GM12864 (cell line): ENCODE results near the gene BTBD3.

Source experiments
- DNase-seq: peaks from one replicate; pipeline ENCODE4 v3.0.0-alpha.2; 2011; ENCODE audit warnings: low read depth
- H3K4me3 ChIP-seq: 2 replicates; pipeline ENCODE4 v1.5.1; 2011; ENCODE audit warnings: mild to moderate bottlenecking, low read depth, low read length, control low read depth
- CTCF ChIP-seq: IDR thresholded peaks from 2 replicates; pipeline ENCODE4 v1.5.1; 2011; ENCODE audit warnings: low read depth, mild to moderate bottlenecking, moderate library complexity, low read length, control low read depth, inconsistent platforms; ENCODE audit errors: missing control alignments

The BTBD3 gene

GRCh38 chr20:11912659-11913415 is 4.9 kb upstream of the BTBD3 start:
- no peak for TF ChIP-seq CTCF
- no peak overlapping the region for H3K4me3 ChIP-seq
- DNase-seq: no peak

DNA sequence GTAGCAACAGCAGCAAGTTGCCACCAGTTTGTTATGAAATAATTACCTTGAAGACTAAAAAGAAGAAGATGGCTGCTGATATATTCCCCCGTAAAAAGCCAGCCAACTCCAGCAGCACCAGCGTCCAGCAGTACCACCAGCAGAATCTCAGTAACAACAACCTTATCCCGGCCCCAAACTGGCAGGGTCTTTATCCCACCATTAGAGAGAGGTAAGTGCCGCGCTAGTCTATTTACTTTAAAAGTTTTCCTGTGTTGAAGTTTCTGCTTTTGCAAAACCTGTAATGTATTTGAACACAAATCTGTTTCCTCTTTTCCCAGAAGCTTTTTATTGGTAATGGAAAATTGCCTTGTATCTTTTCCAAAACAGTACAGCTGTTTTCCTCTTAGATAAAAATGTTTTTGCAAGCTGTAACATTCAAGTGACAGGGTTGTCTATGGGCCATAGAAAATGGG is 725 bp downstream of the BTBD3 start:
- no peak for TF ChIP-seq CTCF
- H3K4me3 ChIP-seq: no peak overlapping the region
- DNase-seq: no peak

DNA sequence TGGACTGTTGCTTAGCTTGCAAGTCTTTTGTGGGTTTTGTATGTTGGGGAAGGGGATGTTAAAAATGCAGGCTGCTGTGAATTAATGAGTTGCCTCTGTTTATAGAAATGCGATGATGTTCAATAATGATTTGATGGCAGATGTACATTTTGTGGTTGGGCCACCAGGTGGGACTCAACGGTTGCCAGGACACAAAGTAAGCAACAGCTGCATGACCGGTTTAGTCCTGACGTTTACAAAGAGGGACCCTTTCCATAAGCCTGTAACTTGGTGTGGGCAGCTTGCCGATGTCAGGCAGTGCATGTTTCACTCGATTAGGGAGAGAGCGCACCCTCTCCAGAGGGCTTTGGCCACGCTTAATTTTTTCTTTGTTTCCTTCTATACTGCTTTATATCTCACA is 1.3 kb downstream of the BTBD3 start:
- DNase-seq: no peak
- no peak overlapping the region for H3K4me3 ChIP-seq
- TF ChIP-seq CTCF: no peak

GRCh38 chr20:11919581-11919980 is 1.9 kb downstream of the BTBD3 start:
- no peak for DNase-seq
- TF ChIP-seq CTCF: no peak

GRCh38 chr20:11920083-11920482 is 2.4 kb downstream of the BTBD3 start:
- no peak for TF ChIP-seq CTCF
- H3K4me3 ChIP-seq: no peak overlapping the region
- no peak for DNase-seq

More at GRCh38 chr20:11919581-11919980, 1.9 kb downstream of the BTBD3 start:
- no peak overlapping the region for H3K4me3 ChIP-seq

DNA sequence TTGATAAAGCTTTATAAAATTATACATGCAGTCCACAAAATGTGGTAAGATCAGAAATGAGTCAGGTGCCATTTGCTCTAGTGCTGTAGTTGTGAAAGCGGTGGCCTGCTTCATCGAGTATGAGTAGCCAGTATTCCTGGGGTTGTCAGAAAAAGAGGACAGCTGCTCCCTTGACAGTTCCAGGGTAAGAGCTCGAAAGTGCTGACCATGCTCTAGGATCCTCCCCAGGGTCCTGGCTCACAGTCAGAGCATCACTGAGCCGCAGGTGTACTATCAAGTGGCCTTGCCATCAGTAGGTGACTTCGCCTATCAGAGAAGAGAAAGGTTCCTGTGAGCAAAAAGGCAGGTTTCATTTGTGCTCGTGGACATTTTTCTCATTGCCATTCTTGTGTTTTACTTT is 3.6 kb downstream of the BTBD3 start:
- no peak for TF ChIP-seq CTCF
- no peak for DNase-seq
- no peak overlapping the region for H3K4me3 ChIP-seq

DNA sequence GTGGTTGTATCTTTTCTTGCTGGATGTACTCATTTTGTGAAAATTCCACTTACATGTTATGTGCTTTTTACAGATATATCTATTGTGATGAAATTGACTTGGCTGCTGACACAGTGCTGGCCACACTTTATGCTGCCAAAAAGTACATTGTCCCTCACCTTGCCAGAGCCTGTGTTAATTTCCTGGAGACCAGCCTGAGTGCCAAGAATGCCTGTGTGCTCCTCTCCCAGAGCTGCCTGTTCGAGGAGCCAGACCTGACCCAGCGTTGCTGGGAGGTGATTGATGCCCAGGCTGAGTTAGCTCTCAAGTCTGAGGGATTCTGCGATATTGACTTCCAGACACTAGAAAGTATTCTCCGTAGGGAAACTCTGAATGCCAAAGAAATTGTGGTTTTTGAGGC is 4.9 kb downstream of the BTBD3 start:
- TF ChIP-seq CTCF: no peak
- H3K4me3 ChIP-seq: no peak overlapping the region
- no peak for DNase-seq
